OCI-LY1 (cell line): Measurements from ENCODE around the gene KL.

Source experiments
- H2AFZ ChIP-seq: fragments of 200-600 bp; sonication (generic), shearing (Covaris generic); 2 replicates; pipeline ENCODE4 v1.6.0; 2014; ENCODE audit warnings: antibody characterized with exemption, mild to moderate bottlenecking, low read length
- H3F3A ChIP-seq: fragments of 200-600 bp; sonication (generic), shearing (Covaris generic); 2 replicates; pipeline ENCODE4 v1.6.0; 2014; ENCODE audit warnings: mild to moderate bottlenecking, antibody characterized with exemption, low read length, moderate library complexity; ENCODE audit not compliant: insufficient read depth
- H3K27ac ChIP-seq: fragments of 200-600 bp; sonication (generic); 2 replicates; pipeline ENCODE4 v1.5.1; 2014; ENCODE audit warnings: low read length, mixed run types, mild to moderate bottlenecking, low read depth; ENCODE audit not compliant: poor library complexity, severe bottlenecking
- H3K27me3 ChIP-seq: fragments of 200-600 bp; sonication (generic); 2 replicates; pipeline ENCODE4 v1.6.0; 2014; ENCODE audit warnings: antibody characterized with exemption, mild to moderate bottlenecking, low read length, moderate library complexity; ENCODE audit not compliant: insufficient read depth
- H3K36me3 ChIP-seq: fragments of 200-600 bp; sonication (generic); 2 replicates; pipeline ENCODE4 v1.6.1; 2014; ENCODE audit warnings: mild to moderate bottlenecking, antibody characterized with exemption, low read length, moderate library complexity, mixed read lengths; ENCODE audit not compliant: insufficient read depth
- H3K4me1 ChIP-seq: fragments of 200-600 bp; sonication (generic); 2 replicates; pipeline ENCODE4 v1.5.1; 2014; ENCODE audit warnings: mild to moderate bottlenecking, low read length, moderate library complexity; ENCODE audit not compliant: insufficient read depth, severe bottlenecking
- H3K4me2 ChIP-seq: fragments of 200-600 bp; sonication (generic), shearing (Covaris generic); 2 replicates; pipeline ENCODE4 v1.6.1; 2014; ENCODE audit warnings: low read length
- H3K4me3 ChIP-seq: fragments of 200-600 bp; sonication (generic); 2 replicates; pipeline ENCODE4 v1.5.1; 2014; ENCODE audit warnings: low read length, low read depth, mild to moderate bottlenecking, mixed read lengths; ENCODE audit not compliant: poor library complexity, severe bottlenecking
- H3K79me2 ChIP-seq: fragments of 200-600 bp; shearing (Covaris generic); 2 replicates; pipeline ENCODE4 v1.6.1; 2016; ENCODE audit warnings: mixed run types, low read length, mixed read lengths; ENCODE audit not compliant: insufficient read depth
- H3K9ac ChIP-seq: fragments of 200-600 bp; sonication (generic), shearing (Covaris generic); 2 replicates; pipeline ENCODE4 v1.6.1; 2014; ENCODE audit warnings: mild to moderate bottlenecking, low read length, mixed read lengths
- H3K9me2 ChIP-seq: fragments of 200-600 bp; sonication (generic), shearing (Covaris generic); 2 replicates; pipeline ENCODE4 v1.6.1; 2014; ENCODE audit warnings: low read depth, mild to moderate bottlenecking, low read length, mixed read lengths
- H3K9me3 ChIP-seq: fragments of 200-600 bp; shearing (Covaris generic); 2 replicates; pipeline ENCODE4 v1.6.1; 2014; ENCODE audit warnings: low read length, mixed read lengths
- H4K20me1 ChIP-seq: fragments of 200-600 bp; sonication (generic), shearing (Covaris generic); 2 replicates; pipeline ENCODE4 v1.6.0; 2016; ENCODE audit warnings: mild to moderate bottlenecking, low read length; ENCODE audit not compliant: insufficient read depth
- EZH2 ChIP-seq: fragments of 200-600 bp; sonication (generic), shearing (Covaris generic); IDR thresholded peaks from 2 replicates; pipeline ENCODE4 v1.8.0; 2017; ENCODE audit warnings: borderline replicate concordance, mixed run types, mild to moderate bottlenecking, antibody characterized with exemption, low read length, moderate library complexity, mixed read lengths
- TF ChIP-seq, protein P1 (sequence below): fragments of 200-600 bp; sonication (generic), shearing (Covaris generic); IDR thresholded peaks from 2 replicates; pipeline ENCODE4 v1.5.1; 2017; ENCODE audit warnings: mild to moderate bottlenecking, antibody characterized with exemption, low read length, moderate library complexity, mixed read lengths

KL gene

DNA sequence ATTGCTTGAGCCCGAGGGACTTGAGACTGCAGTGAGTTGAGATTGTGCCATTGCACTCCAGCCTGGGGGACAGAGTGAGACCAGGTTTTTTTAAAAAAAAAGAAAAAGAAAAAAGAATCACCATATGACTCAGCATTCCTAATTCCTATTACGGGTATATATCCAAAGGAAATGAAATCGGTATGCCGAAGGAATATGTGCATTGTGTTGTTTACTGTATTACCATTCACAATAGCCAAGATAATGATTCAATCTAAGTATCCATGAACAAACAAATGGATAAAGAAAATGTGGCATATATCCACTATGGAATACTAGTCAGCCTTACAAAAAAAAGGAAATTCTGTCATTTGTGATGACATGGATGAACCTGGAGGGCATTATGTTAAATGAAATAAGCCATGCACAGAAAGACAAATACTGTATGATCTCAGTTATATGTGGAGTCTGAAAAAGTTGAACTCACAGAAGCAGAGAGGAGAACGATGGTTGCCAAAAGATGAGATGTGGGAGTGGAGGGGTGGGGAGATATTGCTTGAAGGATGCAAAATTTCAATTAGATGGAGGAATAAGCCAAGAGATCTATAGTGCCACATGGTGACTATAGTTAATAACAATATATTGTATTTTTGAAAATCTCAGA, 4.3 kb upstream of the KL start:
- H3K4me3 ChIP-seq: no peak overlapping the region
- H4K20me1 ChIP-seq: no peaks in the 10 kb centered on the region
- no peaks in the 10 kb centered on the region for H3K27me3 ChIP-seq
- no peaks in the 10 kb centered on the region for H3K9me3 ChIP-seq
- no peaks in the 10 kb centered on the region for H3K79me2 ChIP-seq
- H2AFZ ChIP-seq: no peak overlapping the region
- H3K9ac ChIP-seq: no peak overlapping the region
- no peak overlapping the region for H3K4me2 ChIP-seq
- H3K9me2 ChIP-seq: no peaks in the 10 kb centered on the region
- TF ChIP-seq, protein P1, sequence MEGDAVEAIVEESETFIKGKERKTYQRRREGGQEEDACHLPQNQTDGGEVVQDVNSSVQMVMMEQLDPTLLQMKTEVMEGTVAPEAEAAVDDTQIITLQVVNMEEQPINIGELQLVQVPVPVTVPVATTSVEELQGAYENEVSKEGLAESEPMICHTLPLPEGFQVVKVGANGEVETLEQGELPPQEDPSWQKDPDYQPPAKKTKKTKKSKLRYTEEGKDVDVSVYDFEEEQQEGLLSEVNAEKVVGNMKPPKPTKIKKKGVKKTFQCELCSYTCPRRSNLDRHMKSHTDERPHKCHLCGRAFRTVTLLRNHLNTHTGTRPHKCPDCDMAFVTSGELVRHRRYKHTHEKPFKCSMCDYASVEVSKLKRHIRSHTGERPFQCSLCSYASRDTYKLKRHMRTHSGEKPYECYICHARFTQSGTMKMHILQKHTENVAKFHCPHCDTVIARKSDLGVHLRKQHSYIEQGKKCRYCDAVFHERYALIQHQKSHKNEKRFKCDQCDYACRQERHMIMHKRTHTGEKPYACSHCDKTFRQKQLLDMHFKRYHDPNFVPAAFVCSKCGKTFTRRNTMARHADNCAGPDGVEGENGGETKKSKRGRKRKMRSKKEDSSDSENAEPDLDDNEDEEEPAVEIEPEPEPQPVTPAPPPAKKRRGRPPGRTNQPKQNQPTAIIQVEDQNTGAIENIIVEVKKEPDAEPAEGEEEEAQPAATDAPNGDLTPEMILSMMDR: no peak
- no peak for TF ChIP-seq EZH2
- no peak overlapping the region for H3K27ac ChIP-seq
- no peaks in the 10 kb centered on the region for H3K36me3 ChIP-seq
- H3K4me1 ChIP-seq: no peaks in the 10 kb centered on the region
- no peaks in the 10 kb centered on the region for H3F3A ChIP-seq

DNA sequence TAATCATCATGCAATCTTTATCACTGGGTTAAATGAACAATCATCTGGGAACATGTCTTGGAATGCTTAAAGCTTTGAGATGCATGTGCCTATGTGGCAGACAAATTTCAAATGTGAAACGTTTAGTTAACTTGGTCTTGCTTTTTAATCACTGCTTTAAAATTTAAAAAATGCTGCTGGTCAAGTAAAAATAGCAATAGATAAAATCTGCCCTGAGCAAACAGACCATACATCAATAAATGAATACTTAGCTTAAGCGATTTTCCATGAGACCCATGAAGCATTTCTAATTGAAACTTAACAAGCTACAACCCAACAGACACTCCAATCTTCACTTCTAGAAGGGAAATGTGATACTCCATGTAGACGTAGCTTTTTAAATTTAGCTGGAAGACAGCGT, 1.9 kb upstream of the KL start:
- H3K4me2 ChIP-seq: no peak overlapping the region
- TF ChIP-seq, protein P1: no peak
- no peak for TF ChIP-seq EZH2
- no peaks in the 10 kb centered on the region for H3K9me3 ChIP-seq
- no peaks in the 10 kb centered on the region for H3K36me3 ChIP-seq
- H3K9ac ChIP-seq: no peak overlapping the region
- H3K27ac ChIP-seq: no peak overlapping the region
- H3K27me3 ChIP-seq: no peaks in the 10 kb centered on the region
- no peak overlapping the region for H2AFZ ChIP-seq
- H3K9me2 ChIP-seq: no peaks in the 10 kb centered on the region
- H3K4me1 ChIP-seq: no peaks in the 10 kb centered on the region
- no peak overlapping the region for H3K4me3 ChIP-seq
- H3K79me2 ChIP-seq: no peaks in the 10 kb centered on the region
- H3F3A ChIP-seq: no peaks in the 10 kb centered on the region
- H4K20me1 ChIP-seq: no peaks in the 10 kb centered on the region

DNA sequence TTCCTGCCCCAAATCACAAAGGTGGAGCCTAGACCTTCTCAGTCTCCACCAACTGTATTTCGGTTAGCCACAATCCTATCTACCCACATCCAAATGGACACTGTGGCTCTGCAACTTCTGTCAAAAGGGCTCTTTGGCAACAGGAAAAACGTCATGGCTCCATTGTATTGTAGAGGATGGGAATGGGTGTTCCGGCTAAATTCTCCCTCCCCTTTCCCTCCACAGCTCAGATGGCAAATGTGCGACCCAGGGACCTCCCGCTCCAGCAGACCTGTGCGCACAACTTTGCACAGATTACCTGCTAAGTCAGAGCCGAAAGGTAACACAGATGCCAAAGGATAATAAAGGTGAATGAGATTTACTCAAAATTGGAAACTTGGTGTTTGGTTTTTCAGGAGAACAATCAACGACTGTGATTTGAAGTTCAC, 968 bp upstream of the KL start:
- H3K9me2 ChIP-seq: no peaks in the 10 kb centered on the region
- H3K9me3 ChIP-seq: no peaks in the 10 kb centered on the region
- no peaks in the 10 kb centered on the region for H3K36me3 ChIP-seq
- TF ChIP-seq, protein P1: no peak
- TF ChIP-seq EZH2: no peak
- H3K27me3 ChIP-seq: no peaks in the 10 kb centered on the region
- H4K20me1 ChIP-seq: no peaks in the 10 kb centered on the region
- H3K9ac ChIP-seq: no peak overlapping the region
- no peaks in the 10 kb centered on the region for H3K4me1 ChIP-seq
- H3K79me2 ChIP-seq: no peaks in the 10 kb centered on the region
- H3K4me3 ChIP-seq: no peak overlapping the region
- H3K27ac ChIP-seq: no peak overlapping the region
- H3K4me2 ChIP-seq: no peak overlapping the region
- H3F3A ChIP-seq: no peaks in the 10 kb centered on the region
- H2AFZ ChIP-seq: no peak overlapping the region
